Melanocyte of skin (primary cell): Measurements from ENCODE around the gene PARP12. TPM values are rescaled to one million over a fixed set of nuclear protein-coding genes. Genes with fewer than 3 reads are reported as not detected.

Experiments
- small RNA-seq, 2 donors: library from RNA; depleted of rRNA; stranded (forward); fragments of <200 nt; gene quantifications; one replicate each; pipeline ENCODE3, GENCODE V24; 2012
- total RNA-seq, 2 donors: library from RNA; depleted of rRNA; stranded (reverse); fragments of >200 nt; gene quantifications; 2 replicates each; pipeline ENCODE4 v1.2.3, GENCODE V29; 2012

PARP12 gene
- total RNA-seq = 100 to 1,000 TPM in 1 of 2 donors, 10 to 100 TPM in 1; 95.3 to 127 TPM

GRCh38 chr7:140062528-140063299 is at the start of gene PARP12:
PARP12 (minus strand) TSS chr7:140062951; CDS start chr7:140062847, 104 bp downstream.

Small RNA genes within 50 kb of the gene (small RNA-seq; reads per million reads assigned to genes)
- gene RF00019 = 0 reads per million in 2 donors

Other genes with a start within 250 kb of the PARP12 start
- 1 to 10 TPM; 2.1 to 6.0 TPM for gene TBXAS1, start 233.7 kb downstream of the PARP12 start, total RNA-seq
- 1 to 10 TPM; 1.7 to 2.4 TPM for gene KDM7A, start 114.0 kb upstream of the PARP12 start, total RNA-seq